Thyroid gland (tissue), 4 donors: ENCODE results near the gene ENAH.

Source experiments
- POLR2A ChIP-seq, 2 donors: fragments of 450-650 bp; IDR thresholded peaks; one replicate each; pipeline ENCODE4 v1.6.1; 2017; ENCODE audit warnings: antibody characterized with exemption in 2 of 2, mild to moderate bottlenecking in 2 of 2, moderate library complexity in 1 of 2
- TF ChIP-seq, protein P1 (sequence below), 6 experiments: fragments of 200-600 bp in 3 of 6; fragments of 450-650 bp in 3 of 6; sonication (generic) in 3 of 6; IDR thresholded peaks; one replicate each; pipeline ENCODE4 v1.5.1; 2016 to 2019; ENCODE audit warnings: antibody characterized with exemption in 6 of 6, mild to moderate bottlenecking in 2 of 6, inconsistent platforms in 1 of 6, moderate library complexity in 1 of 6

DNA sequence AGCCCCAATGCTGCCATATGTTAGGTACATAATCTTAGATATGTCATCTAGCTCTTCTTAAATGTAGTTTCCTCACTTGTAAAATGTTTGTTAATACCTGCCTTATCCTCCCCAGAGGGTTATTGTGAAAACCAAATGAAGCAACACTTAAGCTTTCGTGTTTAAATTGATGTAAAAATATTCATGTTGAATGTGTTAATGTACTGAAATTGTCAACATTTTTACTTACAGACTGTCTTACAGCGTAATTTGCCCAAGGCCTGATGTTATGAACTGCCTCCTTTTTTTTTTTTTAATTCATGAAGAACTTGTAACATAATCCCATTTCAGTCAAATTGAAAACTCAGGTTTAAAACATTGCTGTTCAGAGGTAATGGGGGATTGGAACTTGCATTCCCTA lies 25.6 kb upstream of the ENAH start:
- TF ChIP-seq POLR2A (IDR thresholded peaks at IDR 0.05) = no peak
- TF ChIP-seq, protein P1, sequence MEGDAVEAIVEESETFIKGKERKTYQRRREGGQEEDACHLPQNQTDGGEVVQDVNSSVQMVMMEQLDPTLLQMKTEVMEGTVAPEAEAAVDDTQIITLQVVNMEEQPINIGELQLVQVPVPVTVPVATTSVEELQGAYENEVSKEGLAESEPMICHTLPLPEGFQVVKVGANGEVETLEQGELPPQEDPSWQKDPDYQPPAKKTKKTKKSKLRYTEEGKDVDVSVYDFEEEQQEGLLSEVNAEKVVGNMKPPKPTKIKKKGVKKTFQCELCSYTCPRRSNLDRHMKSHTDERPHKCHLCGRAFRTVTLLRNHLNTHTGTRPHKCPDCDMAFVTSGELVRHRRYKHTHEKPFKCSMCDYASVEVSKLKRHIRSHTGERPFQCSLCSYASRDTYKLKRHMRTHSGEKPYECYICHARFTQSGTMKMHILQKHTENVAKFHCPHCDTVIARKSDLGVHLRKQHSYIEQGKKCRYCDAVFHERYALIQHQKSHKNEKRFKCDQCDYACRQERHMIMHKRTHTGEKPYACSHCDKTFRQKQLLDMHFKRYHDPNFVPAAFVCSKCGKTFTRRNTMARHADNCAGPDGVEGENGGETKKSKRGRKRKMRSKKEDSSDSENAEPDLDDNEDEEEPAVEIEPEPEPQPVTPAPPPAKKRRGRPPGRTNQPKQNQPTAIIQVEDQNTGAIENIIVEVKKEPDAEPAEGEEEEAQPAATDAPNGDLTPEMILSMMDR (IDR thresholded peaks at IDR 0.05) = no peak
